Measurements from ENCODE around the gene EXOC7. TPM values are rescaled to one million over a fixed set of nuclear protein-coding genes. Genes with fewer than 3 reads are reported as not detected.
A peak's percentile ranks its signal among the peaks of the same experiment; 100 is the strongest.

The EXOC7 gene, protein sequence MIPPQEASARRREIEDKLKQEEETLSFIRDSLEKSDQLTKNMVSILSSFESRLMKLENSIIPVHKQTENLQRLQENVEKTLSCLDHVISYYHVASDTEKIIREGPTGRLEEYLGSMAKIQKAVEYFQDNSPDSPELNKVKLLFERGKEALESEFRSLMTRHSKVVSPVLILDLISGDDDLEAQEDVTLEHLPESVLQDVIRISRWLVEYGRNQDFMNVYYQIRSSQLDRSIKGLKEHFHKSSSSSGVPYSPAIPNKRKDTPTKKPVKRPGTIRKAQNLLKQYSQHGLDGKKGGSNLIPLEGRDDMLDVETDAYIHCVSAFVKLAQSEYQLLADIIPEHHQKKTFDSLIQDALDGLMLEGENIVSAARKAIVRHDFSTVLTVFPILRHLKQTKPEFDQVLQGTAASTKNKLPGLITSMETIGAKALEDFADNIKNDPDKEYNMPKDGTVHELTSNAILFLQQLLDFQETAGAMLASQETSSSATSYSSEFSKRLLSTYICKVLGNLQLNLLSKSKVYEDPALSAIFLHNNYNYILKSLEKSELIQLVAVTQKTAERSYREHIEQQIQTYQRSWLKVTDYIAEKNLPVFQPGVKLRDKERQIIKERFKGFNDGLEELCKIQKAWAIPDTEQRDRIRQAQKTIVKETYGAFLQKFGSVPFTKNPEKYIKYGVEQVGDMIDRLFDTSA
- total RNA-seq (75.3 TPM), polyA plus RNA-seq (74.8 TPM)

DNA sequence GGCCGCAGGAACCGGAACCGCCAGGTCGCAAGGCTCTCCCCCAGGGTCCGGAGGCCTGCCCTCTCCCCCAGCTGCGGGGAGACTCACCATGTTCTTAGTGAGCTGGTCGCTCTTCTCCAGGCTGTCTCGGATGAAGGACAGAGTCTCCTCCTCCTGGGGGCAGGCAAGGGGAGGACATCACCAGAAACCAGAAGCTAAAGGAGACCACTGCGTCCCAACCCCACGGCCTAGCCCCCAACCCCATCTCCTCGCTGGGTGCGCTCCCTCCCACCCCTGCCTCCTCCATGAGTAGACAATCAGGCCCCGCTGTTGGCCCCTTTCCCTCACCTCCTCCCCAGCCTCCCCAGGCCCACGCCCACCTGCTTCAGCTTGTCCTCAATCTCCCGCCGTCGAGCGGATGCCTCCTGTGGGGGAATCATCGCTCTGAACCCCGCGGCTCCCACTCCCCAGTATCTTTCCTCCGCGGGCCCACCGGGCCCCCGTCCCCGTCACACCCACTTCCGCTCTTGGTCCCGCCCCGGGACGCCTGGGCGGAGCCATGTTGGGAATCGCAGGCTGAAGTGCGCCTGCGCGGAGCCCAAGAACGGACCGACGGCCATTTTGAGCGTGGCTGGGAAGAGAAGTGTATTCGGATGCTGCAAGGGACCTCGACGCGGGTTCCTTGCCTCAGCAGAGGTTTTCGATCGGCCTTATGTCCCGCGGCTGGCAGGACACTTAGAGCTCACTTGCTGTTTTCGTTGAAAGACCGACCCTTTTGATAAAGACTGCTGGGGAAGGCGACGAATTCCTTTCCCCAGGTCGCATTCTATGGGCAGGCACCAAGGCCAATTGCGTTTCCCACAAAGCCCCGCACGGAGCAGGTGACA, at the start of gene EXOC7:
Gene EXOC7, minus strand, starts transcription at position 514 of the 866 bp plus-strand sequence. Its CDS starts 95 bp downstream, at position 419.
- H3K4me1 ChIP-seq (ENCODE audit: insufficient read depth), result no peaks in the 10 kb centered on the region
- WGBS, result 5% methylated on average over 55 of the region's 55 CpGs
- H3K4me3 ChIP-seq (ENCODE audit: low read depth, low read length), result peak within 1 kb of the TSS; percentile 87
- peak; percentile 82 for DNase-seq (ENCODE audit: extremely low spot score)
- peak within 1 kb of the TSS; percentile 82 for H3K27ac ChIP-seq (ENCODE audit: low read depth)
- no peaks in the 10 kb centered on the region for H3K36me3 ChIP-seq (ENCODE audit: insufficient read depth)

DNA sequence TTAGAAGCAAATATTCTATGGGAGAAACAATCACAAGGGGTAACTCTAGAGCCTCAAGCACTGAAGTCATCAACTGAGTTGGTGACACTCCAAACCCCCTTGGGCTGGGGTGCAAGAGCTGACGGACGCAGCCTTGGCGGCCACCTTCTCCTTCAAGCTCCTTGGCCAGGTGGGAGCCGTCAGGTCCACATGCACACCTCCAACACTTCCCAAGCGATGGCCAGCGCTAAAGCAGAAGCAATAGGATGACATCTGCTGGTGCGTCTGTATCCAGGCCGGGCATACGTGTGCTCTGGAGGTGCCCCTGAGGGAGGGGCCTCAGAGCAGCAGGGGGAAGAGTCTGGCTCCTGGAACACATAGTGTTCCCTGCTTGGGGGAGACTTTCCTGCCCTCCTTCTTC, 49.6 kb upstream of the EXOC7 start:
- no peaks in the 10 kb centered on the region for H3K36me3 ChIP-seq (ENCODE audit: insufficient read depth)
- no peak overlapping the region for H3K4me3 ChIP-seq (ENCODE audit: low read depth, low read length)
- WGBS, result 84% methylated on average over 9 of the region's 9 CpGs
- H3K4me1 ChIP-seq (ENCODE audit: insufficient read depth), result no peaks in the 10 kb centered on the region
- no peak overlapping the region for H3K27ac ChIP-seq (ENCODE audit: low read depth)
- DNase-seq (ENCODE audit: extremely low spot score), result no peak

DNA sequence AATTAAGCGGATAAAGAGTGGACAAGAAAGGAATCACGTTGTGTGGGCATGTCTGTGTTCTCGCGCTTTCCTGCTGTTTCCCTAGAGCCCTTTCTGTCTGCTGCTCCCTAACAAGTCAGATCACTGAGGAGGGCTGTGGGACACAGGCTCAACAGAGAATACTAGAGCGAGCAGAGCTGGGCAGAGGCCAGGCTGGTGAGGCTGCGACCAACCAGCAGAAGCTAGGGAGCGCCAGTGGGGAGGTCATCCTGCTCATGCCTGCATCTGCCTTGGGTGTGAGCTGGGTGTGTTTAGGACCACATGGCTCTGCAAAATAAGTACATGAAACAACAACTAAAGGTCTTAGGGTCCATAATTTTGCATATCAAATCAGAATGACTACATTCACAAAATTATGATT, 49.0 kb upstream of the EXOC7 start:
- Histone ChIP-seq H3K4me3 (ENCODE audit: low read depth, low read length) (no peak overlapping the region), H3K36me3 (ENCODE audit: insufficient read depth) (no peaks in the 10 kb centered on the region), H3K27ac (ENCODE audit: low read depth) (no peak overlapping the region), H3K4me1 (ENCODE audit: insufficient read depth) (no peaks in the 10 kb centered on the region)
- DNase-seq (ENCODE audit: extremely low spot score), result no peak
- WGBS, result 88% methylated on average over 7 of the region's 7 CpGs

DNA sequence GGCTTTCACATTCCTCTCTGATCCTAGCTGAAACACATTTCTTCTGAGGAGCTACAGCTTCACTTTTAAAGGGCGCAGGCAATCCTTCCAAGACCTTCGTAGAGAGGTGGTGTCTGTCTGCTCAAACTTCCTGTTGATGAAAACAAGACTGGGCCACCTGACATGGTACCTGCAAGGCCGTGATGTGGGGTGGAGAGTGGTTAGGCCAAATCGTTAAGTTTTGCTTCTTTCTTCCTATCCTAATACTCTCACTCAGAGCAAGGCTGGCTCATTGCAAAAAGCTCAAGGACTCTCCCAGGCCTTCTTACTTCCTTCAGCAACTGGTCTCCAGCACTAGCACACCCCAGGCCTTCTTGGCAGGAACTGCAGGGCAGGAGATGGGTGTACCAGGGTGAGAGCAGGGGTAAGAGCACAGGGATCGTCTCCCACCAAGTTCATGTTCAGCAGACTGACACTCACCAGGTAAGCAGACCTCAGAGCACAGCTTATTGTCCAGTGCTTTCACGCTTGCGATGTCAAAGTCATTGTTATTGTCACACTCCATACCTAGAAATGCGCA, 48.4 kb upstream of the EXOC7 start:
- Histone ChIP-seq H3K27ac (ENCODE audit: low read depth) (no peak overlapping the region), H3K4me1 (ENCODE audit: insufficient read depth) (no peaks in the 10 kb centered on the region), H3K4me3 (ENCODE audit: low read depth, low read length) (no peak overlapping the region), H3K36me3 (ENCODE audit: insufficient read depth) (no peaks in the 10 kb centered on the region)
- no peak for DNase-seq (ENCODE audit: extremely low spot score)
- 92% methylated on average over 8 of the region's 8 CpGs for whole genome bisulfite sequencing

DNA sequence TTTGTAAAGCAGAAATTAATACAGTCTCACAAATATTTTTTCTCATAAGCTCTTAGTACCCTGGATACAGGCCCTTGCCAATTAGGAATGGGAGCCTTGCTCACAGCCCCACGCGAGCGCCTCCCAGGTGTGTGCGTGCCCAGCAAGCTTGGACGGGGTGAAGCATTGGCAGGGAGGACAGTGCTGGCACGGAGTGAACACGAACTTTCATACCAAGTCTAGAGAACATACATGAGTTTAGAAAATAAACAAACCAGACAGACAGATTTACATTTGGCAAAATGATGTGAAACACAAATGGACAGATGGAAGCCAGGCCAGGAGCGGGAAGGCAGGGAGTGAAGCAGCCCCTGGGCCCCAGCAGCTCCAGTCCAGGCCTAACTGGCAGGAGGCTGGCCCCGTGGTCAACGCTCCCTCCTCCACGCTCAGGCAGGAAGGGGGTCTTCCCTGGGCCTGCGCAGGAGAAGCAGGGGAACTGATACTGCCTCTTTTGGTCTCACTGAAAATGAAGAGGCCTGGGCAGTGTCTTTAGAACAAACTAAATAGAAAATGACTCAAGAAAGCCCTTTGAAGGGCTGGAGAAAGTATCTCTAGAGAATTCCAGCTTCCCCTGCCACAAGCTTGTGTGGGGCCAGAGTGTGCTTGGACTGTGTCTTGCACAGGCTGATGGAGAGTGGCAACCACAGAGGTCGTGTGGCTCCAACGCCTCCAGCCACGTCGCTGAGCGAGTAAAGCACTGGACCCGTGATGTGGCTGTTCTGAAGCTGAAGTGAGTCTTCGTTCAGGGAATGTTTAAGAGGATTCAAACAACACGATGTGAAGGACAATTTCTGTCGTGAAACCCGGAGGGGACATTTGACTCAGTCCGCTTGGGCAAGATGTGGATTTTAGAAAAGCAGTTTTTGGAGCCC, 47.4 kb upstream of the EXOC7 start:
- DNase-seq (ENCODE audit: extremely low spot score), result no peak
- H3K36me3 ChIP-seq (ENCODE audit: insufficient read depth), result no peaks in the 10 kb centered on the region
- H3K27ac ChIP-seq (ENCODE audit: low read depth), result no peak overlapping the region
- H3K4me3 ChIP-seq (ENCODE audit: low read depth, low read length), result no peak overlapping the region
- WGBS, result 83% methylated on average over 23 of the region's 23 CpGs
- H3K4me1 ChIP-seq (ENCODE audit: insufficient read depth), result no peaks in the 10 kb centered on the region

DNA sequence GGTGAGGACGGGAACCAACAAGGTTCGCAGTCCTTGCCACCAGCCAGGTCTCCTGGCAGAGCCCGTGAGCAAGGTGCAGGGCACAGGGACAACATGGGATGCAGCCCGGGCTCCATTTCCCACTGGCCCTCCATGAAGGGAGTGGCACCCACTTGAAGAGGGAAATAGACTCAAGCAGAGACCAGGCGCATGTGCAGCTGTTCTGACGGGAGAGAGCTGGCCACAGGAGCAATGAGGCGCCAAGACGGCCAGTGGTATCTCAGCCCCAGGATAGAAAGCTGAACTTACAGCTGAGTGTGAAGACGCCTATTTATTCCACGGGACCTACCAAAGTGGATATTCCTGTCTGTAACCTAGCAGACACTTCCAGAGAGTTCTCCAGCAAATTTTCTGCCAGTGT, 45.6 kb upstream of the EXOC7 start:
- 92% methylated on average over 10 of the region's 10 CpGs for WGBS
- no peaks in the 10 kb centered on the region for H3K36me3 ChIP-seq (ENCODE audit: insufficient read depth)
- no peak overlapping the region for H3K4me3 ChIP-seq (ENCODE audit: low read depth, low read length)
- no peaks in the 10 kb centered on the region for H3K4me1 ChIP-seq (ENCODE audit: insufficient read depth)
- DNase-seq (ENCODE audit: extremely low spot score), result no peak
- no peak overlapping the region for H3K27ac ChIP-seq (ENCODE audit: low read depth)

DNA sequence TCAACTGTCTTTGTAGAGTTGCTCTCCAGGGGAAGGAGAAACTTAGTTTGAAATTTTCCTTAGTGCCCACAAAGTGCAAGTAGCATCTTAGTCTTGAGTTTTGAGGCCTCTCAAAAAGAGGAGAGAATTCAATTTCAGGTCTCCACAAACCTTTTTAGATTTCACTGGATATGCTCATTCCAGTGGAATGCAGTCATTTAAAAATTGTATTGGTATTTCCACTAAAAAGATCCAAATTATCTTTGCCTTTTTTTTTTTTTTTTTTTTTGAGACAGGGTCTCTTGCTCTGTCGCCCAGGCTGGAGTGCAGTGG, 44.4 kb upstream of the EXOC7 start:
- H3K36me3 ChIP-seq (ENCODE audit: insufficient read depth), result no peaks in the 10 kb centered on the region
- no peak overlapping the region for H3K4me3 ChIP-seq (ENCODE audit: low read depth, low read length)
- no peak for DNase-seq (ENCODE audit: extremely low spot score)
- WGBS, result 96% methylated on average over 1 of the region's 1 CpG
- no peaks in the 10 kb centered on the region for H3K4me1 ChIP-seq (ENCODE audit: insufficient read depth)
- H3K27ac ChIP-seq (ENCODE audit: low read depth), result no peak overlapping the region

DNA sequence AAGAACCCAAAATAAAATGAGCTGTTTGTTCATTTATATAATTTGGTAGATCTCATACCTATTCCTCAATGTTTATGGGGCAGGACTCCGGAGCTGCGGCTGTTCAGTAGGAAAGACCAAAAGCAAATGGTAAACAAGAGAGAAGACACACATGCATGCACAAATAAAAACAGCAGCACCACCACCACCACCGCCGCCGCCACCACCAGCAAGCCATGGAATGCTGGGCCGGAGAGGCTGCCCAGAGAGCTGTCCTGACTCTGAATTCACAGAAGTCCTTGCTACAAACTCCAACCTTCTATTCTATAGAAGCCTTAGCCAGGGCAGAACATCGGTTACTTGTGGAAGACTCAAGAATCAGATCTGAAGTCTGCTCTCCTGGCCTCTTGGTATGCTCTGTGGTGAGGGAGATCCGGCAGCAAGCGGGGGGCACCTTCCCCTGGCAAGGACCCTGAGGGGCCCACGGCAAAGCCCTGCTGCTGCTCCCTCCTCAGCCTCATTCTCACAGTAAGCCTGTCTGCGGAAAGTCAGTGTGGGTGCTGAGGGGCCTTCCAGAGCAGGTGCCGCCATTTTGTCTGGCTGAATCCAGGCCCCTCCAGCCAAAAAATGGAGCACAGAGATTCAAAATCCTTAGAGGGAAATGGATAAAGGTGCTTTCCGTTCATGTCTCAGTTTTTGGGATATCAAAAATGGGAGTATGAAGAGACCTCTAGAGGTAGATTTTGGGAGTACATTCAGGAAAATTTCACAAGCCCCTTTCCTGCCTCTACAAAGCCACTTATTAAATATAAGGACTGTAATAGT, 43.8 kb upstream of the EXOC7 start:
- H3K27ac ChIP-seq (ENCODE audit: low read depth), result no peak overlapping the region
- no peaks in the 10 kb centered on the region for H3K4me1 ChIP-seq (ENCODE audit: insufficient read depth)
- H3K4me3 ChIP-seq (ENCODE audit: low read depth, low read length), result no peak overlapping the region
- no peak for DNase-seq (ENCODE audit: extremely low spot score)
- no peaks in the 10 kb centered on the region for H3K36me3 ChIP-seq (ENCODE audit: insufficient read depth)
- WGBS, result 78% methylated on average over 13 of the region's 13 CpGs

DNA sequence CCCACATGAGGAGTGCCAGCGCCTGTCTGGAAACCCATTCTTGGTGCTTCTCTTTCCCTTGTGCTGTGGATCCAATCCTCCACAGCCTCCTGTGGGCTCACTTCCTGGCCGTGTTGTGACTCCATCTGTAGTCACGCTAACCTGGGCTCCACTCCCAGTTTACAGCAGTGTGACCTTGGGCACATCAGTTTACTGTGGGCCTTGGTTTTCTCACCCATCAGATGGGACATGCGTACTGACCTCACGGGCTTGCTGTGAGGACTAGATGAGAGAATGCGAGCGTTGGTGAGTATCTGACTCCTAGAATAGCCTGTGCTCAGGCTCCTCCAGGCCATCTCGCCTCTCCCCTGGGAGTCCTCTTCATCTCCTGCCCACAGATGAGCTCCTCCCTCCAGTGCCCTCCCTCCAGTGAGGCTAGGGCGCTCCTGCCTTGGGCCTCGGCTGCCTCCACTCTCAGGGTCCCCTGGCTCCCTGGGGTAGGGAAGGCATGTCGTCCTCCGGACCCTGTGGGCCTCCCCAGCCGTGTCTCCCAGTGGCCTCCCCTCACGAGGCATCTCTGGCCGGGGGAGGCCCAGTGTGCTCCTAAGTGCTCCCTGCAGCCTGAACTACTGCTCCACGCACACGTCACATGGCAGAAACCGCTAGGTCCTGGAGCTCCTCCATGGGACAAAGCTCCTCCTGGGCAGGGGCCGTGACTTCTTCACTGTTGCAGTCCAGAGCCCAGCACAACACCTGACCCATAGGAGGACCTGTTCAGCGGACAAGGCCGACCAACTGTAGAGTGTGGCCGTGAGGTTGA, 42.7 kb upstream of the EXOC7 start:
- no peak for DNase-seq (ENCODE audit: extremely low spot score)
- H3K4me1 ChIP-seq (ENCODE audit: insufficient read depth), result no peaks in the 10 kb centered on the region
- no peak overlapping the region for H3K4me3 ChIP-seq (ENCODE audit: low read depth, low read length)
- no peaks in the 10 kb centered on the region for H3K36me3 ChIP-seq (ENCODE audit: insufficient read depth)
- no peak overlapping the region for H3K27ac ChIP-seq (ENCODE audit: low read depth)
- 91% methylated on average over 22 of the region's 22 CpGs for WGBS

DNA sequence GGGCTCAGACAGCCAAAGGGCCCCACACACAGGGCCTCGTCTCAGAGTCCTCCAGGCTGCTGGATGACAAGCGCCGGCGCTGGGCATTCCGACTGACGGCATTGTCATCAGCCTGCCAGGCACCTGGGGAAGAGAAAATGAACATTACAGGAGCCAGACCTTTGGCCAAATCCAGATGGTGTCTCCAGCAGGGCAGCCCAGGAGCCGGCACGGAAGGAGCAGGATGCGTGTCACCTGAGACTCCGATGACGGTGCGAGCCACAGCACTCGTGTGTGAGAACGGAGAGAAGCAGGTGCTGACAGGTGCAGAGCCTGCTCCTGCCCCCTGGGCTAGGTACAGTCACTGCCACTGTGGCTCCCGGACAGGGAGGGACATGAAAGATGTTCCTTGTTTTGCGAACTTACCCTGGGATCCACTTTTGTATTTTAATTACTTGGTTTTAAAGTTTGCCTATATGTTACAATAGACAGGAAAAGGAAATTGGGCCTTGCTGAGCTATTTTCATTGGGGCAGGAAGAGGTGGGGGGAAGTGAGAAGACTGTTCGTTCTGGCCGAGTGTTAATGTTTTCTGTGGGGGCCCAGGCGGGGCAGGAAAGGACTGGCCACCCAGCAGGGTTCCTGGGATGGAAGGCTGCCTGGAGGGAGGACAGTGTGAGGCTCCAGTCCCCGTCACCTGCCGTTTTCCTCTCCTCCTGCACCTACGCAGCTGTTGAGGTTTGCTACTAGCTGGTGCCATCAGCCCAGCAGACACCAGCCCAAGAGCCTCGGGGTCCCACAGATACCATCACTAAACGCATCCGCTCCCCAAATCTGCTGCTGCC, 41.9 kb upstream of the EXOC7 start:
- H3K36me3 ChIP-seq (ENCODE audit: insufficient read depth), result no peaks in the 10 kb centered on the region
- 71% methylated on average over 25 of the region's 25 CpGs for WGBS
- no peak for DNase-seq (ENCODE audit: extremely low spot score)
- no peaks in the 10 kb centered on the region for H3K4me1 ChIP-seq (ENCODE audit: insufficient read depth)
- no peak overlapping the region for H3K4me3 ChIP-seq (ENCODE audit: low read depth, low read length)
- no peak overlapping the region for H3K27ac ChIP-seq (ENCODE audit: low read depth)

DNA sequence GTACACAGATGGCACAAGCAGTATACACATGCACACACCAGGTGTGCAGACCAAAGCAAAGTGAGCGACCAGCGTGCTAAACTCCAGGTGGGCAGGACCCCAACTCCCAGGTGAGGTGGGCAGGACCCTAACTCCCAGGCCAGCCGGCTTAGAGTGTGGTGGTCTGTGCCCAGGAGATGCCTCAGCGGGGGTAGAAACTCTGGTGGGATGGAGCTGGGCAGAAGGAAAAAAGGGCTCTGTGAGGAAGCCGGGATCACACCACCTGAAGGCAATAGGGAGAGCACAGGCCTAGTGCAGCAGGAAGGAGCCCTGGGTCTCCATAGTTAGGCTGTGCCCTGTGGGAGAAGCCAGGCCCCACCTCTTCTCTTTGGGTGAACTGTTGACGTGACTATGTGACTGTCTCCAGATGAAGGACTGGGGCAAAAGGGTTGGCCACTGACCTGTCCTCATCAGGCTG, 39.0 kb upstream of the EXOC7 start:
- 96% methylated on average over 6 of the region's 6 CpGs for WGBS

More for the DNA sequence above, 39.0 kb upstream of the EXOC7 start:
- H3K4me1 ChIP-seq (ENCODE audit: insufficient read depth), result no peaks in the 10 kb centered on the region
- H3K4me3 ChIP-seq (ENCODE audit: low read depth, low read length), result no peak overlapping the region
- H3K27ac ChIP-seq (ENCODE audit: low read depth), result no peak overlapping the region
- H3K36me3 ChIP-seq (ENCODE audit: insufficient read depth), result no peaks in the 10 kb centered on the region
- DNase-seq (ENCODE audit: extremely low spot score), result no peak
